CD4-positive, alpha-beta T cell treated with Interleukin-2 at 100 ng/mL for 4 hours (primary cell): ENCODE data around the gene HAUS2.

Source experiments
- DNase-seq: peaks from one replicate; pipeline ENCODE4 v3.0.0-alpha.2; 2020; ENCODE audit warnings: low spot score

Gene HAUS2

GRCh38 chr15:42608752-42609488 is 60.3 kb downstream of the HAUS2 start:
- no peak for DNase-seq

GRCh38 chr15:42611532-42611931 is 62.9 kb downstream of the HAUS2 start:
- DNase-seq: no peak

GRCh38 chr15:42612367-42612912 is 63.8 kb downstream of the HAUS2 start:
- no peak for DNase-seq

- DNase-seq: no peak
Observed at GRCh38 chr15:42616107-42616506, 67.5 kb downstream of the HAUS2 start.
